CD14-positive monocyte (primary cell): ENCODE results near the gene RAB3D. TPM values are rescaled to one million over a fixed set of nuclear protein-coding genes. Genes with fewer than 3 reads are reported as not detected.
A peak's percentile ranks its signal among the peaks of the same experiment; 100 is the strongest.

ENCODE experiments used
- DNase-seq, 3 donors: peaks; one replicate each; pipeline ENCODE4 v3.0.0-alpha.2; 2011 to 2022
- H2AFZ ChIP-seq: 2 replicates; pipeline ENCODE4 v1.6.0; 2012; ENCODE audit warnings: mild to moderate bottlenecking, low read depth, low read length, inconsistent platforms; ENCODE audit not compliant: insufficient read depth, poor library complexity, severe bottlenecking
- H3K27ac ChIP-seq, 2 donors: 1 replicate in 1 of 2; 2 replicates in 1 of 2; pipeline ENCODE4 v1.5.1; 2012 to 2013; ENCODE audit warnings: low read length in 2 of 2, control low read depth in 1 of 2, inconsistent platforms in 1 of 2, low read depth in 1 of 2, mild to moderate bottlenecking in 1 of 2
- H3K27me3 ChIP-seq, 2 donors: one replicate each; pipeline versions ENCODE4 v1.6.0 to v1.6.1; 2011 to 2013; ENCODE audit warnings: low read length in 2 of 2; ENCODE audit not compliant: control insufficient read depth in 2 of 2, insufficient read depth in 2 of 2
- H3K36me3 ChIP-seq, 2 donors: replicated peaks in 1 of 2; 1 replicate in 1 of 2; 2 replicates in 1 of 2; pipeline versions ENCODE4 v1.5.1 to v1.6.1; 2012 to 2013; ENCODE audit warnings: low read length in 2 of 2, control low read depth in 1 of 2, inconsistent platforms in 1 of 2, mild to moderate bottlenecking in 1 of 2; ENCODE audit not compliant: insufficient read depth in 2 of 2, control insufficient read depth in 1 of 2
- H3K4me1 ChIP-seq, 2 donors: 1 replicate in 1 of 2; 2 replicates in 1 of 2; pipeline versions ENCODE4 v1.5.1 to v1.6.1; 2012 to 2013; ENCODE audit warnings: low read length in 2 of 2, control low read depth in 1 of 2, inconsistent platforms in 1 of 2, mild to moderate bottlenecking in 1 of 2, moderate library complexity in 1 of 2; ENCODE audit not compliant: insufficient read depth in 2 of 2, control insufficient read depth in 1 of 2
- H3K4me2 ChIP-seq: replicated peaks from 2 replicates; pipeline ENCODE3; 2012; ENCODE audit warnings: low read length, moderate library complexity, mild to moderate bottlenecking; ENCODE audit not compliant: poor library complexity, severe bottlenecking; ENCODE audit errors: extremely low read depth
- H3K4me3 ChIP-seq, 3 experiments: fragments of 200-600 bp in 1 of 3; sonication (generic) in 1 of 3; replicated peaks in 1 of 3; 1 replicate in 2 of 3; 2 replicates in 1 of 3; pipeline ENCODE4 v1.5.1; 2011 to 2013; ENCODE audit warnings: low read length in 3 of 3, mild to moderate bottlenecking in 3 of 3, control low read depth in 2 of 3, low read depth in 2 of 3, inconsistent platforms in 1 of 3, moderate library complexity in 1 of 3
- H3K79me2 ChIP-seq: 2 replicates; pipeline ENCODE4 v1.6.0; 2012; ENCODE audit warnings: mild to moderate bottlenecking, control low read depth, inconsistent platforms, low read length, moderate library complexity; ENCODE audit not compliant: insufficient read depth
- H3K9ac ChIP-seq: 2 replicates; pipeline ENCODE4 v1.6.0; 2017; ENCODE audit warnings: low read length, mild to moderate bottlenecking; ENCODE audit not compliant: insufficient read depth, poor library complexity, severe bottlenecking
- H3K9me3 ChIP-seq, 2 donors: replicated peaks in 1 of 2; 1 replicate in 1 of 2; 2 replicates in 1 of 2; pipeline versions ENCODE4 v1.5.1 to v1.6.1; 2012 to 2013; ENCODE audit warnings: low read length in 2 of 2, control low read depth in 1 of 2; ENCODE audit not compliant: control insufficient read depth in 1 of 2, insufficient read depth in 1 of 2
- H4K20me1 ChIP-seq: 2 replicates; pipeline ENCODE4 v1.6.0; 2012; ENCODE audit warnings: mild to moderate bottlenecking, low read length, control low read depth, moderate library complexity; ENCODE audit not compliant: insufficient read depth
- H3K27ac Mint-ChIP-seq, 7 donors: one replicate each; pipeline ENCODE4 v1.8.0; 2020; ENCODE audit warnings: mild to moderate bottlenecking in 7 of 7, mixed read lengths in 7 of 7, moderate library complexity in 6 of 7, inconsistent platforms in 2 of 7
- H3K27me3 Mint-ChIP-seq, 3 donors: one replicate each; pipeline ENCODE4 v1.8.0; 2021 to 2022; ENCODE audit warnings: low read depth in 3 of 3, mild to moderate bottlenecking in 3 of 3, mixed read lengths in 3 of 3, moderate library complexity in 3 of 3, inconsistent platforms in 1 of 3
- H3K36me3 Mint-ChIP-seq, 2 donors: one replicate each; pipeline ENCODE4 v1.8.0; 2020; ENCODE audit warnings: mixed read lengths in 2 of 2, inconsistent platforms in 1 of 2, mild to moderate bottlenecking in 1 of 2
- H3K4me1 Mint-ChIP-seq: one replicate; pipeline ENCODE4 v1.8.0; 2020; ENCODE audit warnings: mild to moderate bottlenecking, mixed read lengths
- H3K4me3 Mint-ChIP-seq, 2 donors: one replicate each; pipeline ENCODE4 v1.8.0; 2020; ENCODE audit warnings: mild to moderate bottlenecking in 2 of 2, mixed read lengths in 2 of 2, moderate library complexity in 1 of 2
- H3K9me3 Mint-ChIP-seq, 7 donors: one replicate each; pipeline ENCODE4 v1.8.0; 2020 to 2022; ENCODE audit warnings: mixed read lengths in 7 of 7, mild to moderate bottlenecking in 6 of 7, moderate library complexity in 6 of 7, inconsistent platforms in 2 of 7
- CTCF ChIP-seq: fragments of 200-600 bp; IDR thresholded peaks from one replicate; pipeline ENCODE4 v1.8.0; 2022; ENCODE audit warnings: antibody characterized with exemption, mild to moderate bottlenecking
- WGBS: methylation state at CpG from one replicate; pipeline ENCODE4 v1.1.5; 2013; ENCODE audit warnings: missing lambda C conversion rate; ENCODE audit not compliant: insufficient coverage; 5-methylcytosine and 5-hydroxymethylcytosine counted together
- intact Hi-C, 2 donors: fragments of 100-400 bp; cut with micrococcal nuclease; formaldehyde crosslinking; loops; one replicate each; pipeline versions ENCODE4 v1.15.0 to v1.15.1; 2023
- polyA plus RNA-seq, 3 donors: library from polyadenylated mRNA; depleted of rRNA in 1 of 3; unstranded in 2 of 3; stranded (reverse) in 1 of 3; fragments of 300-500 nt in 2 of 3; fragments of >200 nt in 1 of 3; fragmentation: Illumina TruSeq in 2 of 3; gene quantifications; 1 replicate in 2 of 3; 2 replicates in 1 of 3; pipeline ENCODE4 v1.2.3, GENCODE V29; 2012 to 2021

RAB3D gene
- polyA plus RNA-seq, 3 donors, result 52.9 to 78.1 (median 60.8) TPM

DNA sequence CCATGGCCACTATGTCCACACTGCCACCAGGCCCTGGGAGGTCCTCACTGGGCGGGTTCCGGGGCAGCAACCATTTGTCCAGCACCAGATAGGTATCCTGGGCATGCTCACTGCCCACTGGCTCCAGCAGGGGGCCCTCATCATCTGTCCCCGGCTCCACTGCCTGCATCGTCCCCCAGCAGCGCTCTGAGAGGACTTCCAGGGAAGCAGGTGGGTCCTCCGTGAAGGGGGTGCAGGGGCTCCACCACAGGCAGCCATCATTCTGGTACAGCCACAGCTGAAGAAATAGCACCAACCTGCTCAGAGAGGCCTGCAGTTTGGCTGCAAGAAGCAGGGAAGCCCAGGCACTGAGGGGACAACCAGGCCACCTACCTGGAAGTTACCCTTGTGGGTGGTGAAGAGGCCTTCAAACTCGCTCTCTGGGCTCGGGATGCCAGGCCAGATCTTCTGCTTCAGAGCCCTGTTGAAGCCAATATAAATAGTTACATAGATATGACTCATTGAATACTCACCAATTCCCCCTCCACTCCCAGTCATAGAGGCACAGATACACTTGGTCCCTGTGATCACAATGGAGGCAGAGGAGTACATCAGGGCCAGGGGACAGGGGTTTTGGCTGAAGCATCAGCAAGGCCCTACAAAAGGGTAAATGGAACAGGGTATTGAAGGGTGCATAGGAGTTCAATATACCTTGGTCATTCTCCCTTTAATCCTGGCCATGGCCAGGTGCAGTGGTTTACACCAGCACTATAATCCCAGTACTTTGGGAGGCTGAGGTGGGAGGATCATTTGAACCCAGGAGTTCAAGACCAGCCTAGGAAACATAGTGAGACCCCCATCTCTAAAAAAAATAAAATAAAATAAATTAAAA, 39.1 kb upstream of the RAB3D start:
- peaks cover 0 to 4% (median 0%) of the 10 kb centered on the region in 7 donors for H3K9me3 Mint-ChIP-seq
- H3K27ac ChIP-seq, result peak overlapping the region; percentile 9 to 85
- peaks cover 55% of the 10 kb centered on the region for H3K79me2 ChIP-seq
- no peak overlapping the region for H2AFZ ChIP-seq
- H3K36me3 ChIP-seq, result no peaks in the 10 kb centered on the region
- H3K4me3 ChIP-seq, result no peak overlapping the region
- H3K27me3 Mint-ChIP-seq, result peaks cover 12 to 18% (median 16%) of the 10 kb centered on the region in 3 donors
- peaks cover 46% of the 10 kb centered on the region for H3K4me1 Mint-ChIP-seq
- WGBS, result 64% methylated on average over 6 of the region's 8 CpGs
- intact Hi-C loops, result no loop called here
- peak; percentile 68 for TF ChIP-seq CTCF
- peaks cover 0 to 11% of the 10 kb centered on the region in 2 donors for H3K27me3 ChIP-seq
- no peak overlapping the region for H3K4me3 Mint-ChIP-seq
- no peak overlapping the region for H3K9ac ChIP-seq
- H3K4me1 ChIP-seq, result peaks cover 75 to 96% of the 10 kb centered on the region in 2 donors
- peak overlapping the region; percentile 11 for H3K4me2 ChIP-seq
- H3K36me3 Mint-ChIP-seq, result peaks cover 7 to 15% of the 10 kb centered on the region in 2 donors
- peak in 2 of 3 donors; percentile 35 to 62 for DNase-seq
- H3K27ac Mint-ChIP-seq, result peak overlapping the region; percentile 38 to 87 (median 80)
- no peaks in the 10 kb centered on the region for H4K20me1 ChIP-seq
- no peaks in the 10 kb centered on the region for H3K9me3 ChIP-seq

DNA sequence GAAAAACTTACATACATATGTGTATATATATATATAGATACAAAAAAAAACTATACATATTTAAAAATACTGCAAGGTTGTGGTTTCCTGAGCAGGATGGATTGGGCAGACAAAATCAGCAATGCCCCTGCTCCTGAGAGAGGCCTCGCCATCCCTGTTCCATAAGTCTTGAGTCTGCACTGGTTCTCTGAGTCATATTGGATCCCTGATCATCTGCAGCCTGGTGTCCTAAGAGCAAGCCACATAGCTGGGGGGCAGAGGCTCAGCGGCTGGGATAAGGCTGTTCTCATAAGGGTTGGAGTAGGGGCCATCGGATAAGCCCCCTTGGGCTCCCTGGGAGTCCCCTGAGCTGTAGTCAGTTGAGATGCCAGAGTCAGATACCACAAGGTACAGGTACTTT, 38.3 kb upstream of the RAB3D start:
- intact Hi-C loops, result no loop called here
- peak overlapping the region; percentile 11 for H3K4me2 ChIP-seq
- H3K9ac ChIP-seq, result no peak overlapping the region
- Mint-ChIP-seq H3K27me3 (peaks cover 7 to 11% (median 10%) of the 10 kb centered on the region in 3 donors), H3K4me3 (no peak overlapping the region), H3K36me3 (peaks cover 7 to 15% of the 10 kb centered on the region in 2 donors), H3K27ac (peak overlapping the region; percentile 38 to 87 (median 80)), H3K4me1 (peaks cover 40% of the 10 kb centered on the region), H3K9me3 (peaks cover 0 to 2% (median 0%) of the 10 kb centered on the region in 7 donors)
- H3K4me3 ChIP-seq, result no peak overlapping the region
- H3K27me3 ChIP-seq, result peaks cover 0 to 3% of the 10 kb centered on the region in 2 donors
- 85% methylated on average over 3 of the region's 3 CpGs for WGBS
- peaks cover 70 to 92% of the 10 kb centered on the region in 2 donors for H3K4me1 ChIP-seq
- DNase-seq, result no peak
- H3K27ac ChIP-seq, result peak overlapping the region; percentile 4 to 85
- peaks cover 55% of the 10 kb centered on the region for H3K79me2 ChIP-seq
- H4K20me1 ChIP-seq, result no peaks in the 10 kb centered on the region
- no peak overlapping the region for H2AFZ ChIP-seq
- H3K36me3 ChIP-seq, result no peaks in the 10 kb centered on the region
- no peak for TF ChIP-seq CTCF
- no peaks in the 10 kb centered on the region for H3K9me3 ChIP-seq
